HG03108 (cell line): ENCODE measurements around the gene CAMTA1.
"Not testable (repeated sequence)": the region's sequence is repeated elsewhere in the genome, so short reads cannot be mapped to it uniquely, and the experiment has no call there.

Experiments used
- ATAC-seq: cut with Tn5 transposase; IDR thresholded peaks from one replicate; pipeline ENCODE4 v1.9.1; 2021; ENCODE audit warnings: moderate library complexity; ENCODE audit not compliant: unreplicated experiment

CAMTA1 gene

DNA sequence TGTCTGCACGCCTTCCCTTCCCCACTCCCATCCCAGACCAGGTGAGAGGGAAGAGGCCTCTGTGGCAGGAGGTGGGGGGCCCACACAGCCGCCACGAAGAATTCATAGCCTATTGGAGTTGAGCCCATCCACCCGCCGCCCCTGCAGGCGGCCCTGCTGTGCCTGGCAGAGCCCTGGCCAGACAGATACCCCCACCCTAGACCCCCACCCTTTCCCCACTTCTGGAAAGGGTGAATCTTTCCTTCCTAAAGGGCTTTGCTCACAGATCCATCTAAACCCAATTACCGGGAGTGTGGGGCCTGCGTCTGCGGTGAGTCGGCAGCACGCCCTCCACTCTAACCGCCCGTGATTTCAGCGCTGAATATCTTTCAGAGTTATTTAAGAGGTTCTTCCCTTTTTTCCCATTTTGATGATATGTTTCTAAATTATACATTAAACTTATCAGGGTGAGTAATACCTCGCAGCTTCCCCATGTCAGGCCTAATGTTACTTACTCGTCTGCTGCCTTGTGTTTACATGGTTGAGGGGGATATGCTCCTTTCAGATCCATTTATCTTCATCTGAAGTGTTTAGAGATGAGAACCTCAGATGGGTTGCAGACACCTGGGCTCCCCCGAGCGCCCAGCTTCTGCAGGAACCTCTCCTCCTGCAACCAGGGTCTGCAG lies 802.0 kb downstream of the CAMTA1 start:
- ATAC-seq: no peak

DNA sequence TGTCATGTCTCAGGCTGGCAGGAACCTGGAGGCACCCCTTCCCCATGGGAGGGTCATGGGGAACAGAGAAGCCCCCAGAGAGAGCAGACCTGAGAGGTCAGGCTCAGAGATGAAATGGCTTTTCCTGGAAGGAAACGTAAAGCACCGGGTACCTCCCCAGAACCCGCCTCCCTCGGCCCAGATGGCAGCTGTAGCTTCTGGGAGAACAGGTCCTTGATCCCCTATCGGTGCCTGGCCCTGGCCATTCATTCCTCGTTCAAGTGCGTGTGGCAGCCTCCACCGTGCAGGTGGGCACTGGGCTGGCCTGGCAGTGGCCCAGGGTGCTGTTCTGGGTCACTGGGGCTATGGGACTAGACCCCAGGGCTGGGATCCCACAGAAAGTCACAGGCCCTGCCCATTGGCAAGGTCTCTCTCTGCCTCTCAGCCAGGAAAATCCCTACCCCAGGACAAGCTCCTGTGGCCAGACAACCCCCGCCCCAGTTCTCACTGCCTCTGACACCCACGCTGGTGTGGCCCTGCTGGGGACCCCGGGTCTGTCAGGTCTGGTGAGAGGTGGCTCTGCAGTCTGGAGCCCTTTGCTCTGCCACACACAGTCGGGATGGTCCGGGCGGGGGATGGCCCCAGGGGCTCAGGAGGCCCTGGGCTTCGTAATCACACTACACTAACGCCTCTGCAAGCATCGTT lies 802.7 kb downstream of the CAMTA1 start:
- ATAC-seq: no peak

DNA sequence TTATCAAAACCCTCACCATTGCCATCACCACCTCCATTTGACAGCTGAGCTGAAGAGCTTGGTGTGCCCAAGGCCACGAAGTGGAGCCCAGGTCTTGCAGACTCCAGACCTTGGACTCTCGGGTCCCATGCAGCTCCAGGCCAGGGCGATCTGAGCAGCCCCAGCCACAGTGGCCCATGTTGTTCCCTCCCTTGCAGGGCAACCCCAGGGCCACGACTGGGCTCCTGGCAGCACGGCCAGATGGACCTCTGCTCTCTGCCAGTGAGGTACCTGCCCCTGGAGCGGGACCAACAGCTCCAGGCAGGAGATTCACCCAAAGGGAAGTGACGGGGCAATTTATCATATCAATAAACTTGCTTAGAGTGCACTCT lies 803.2 kb downstream of the CAMTA1 start:
- no peak for ATAC-seq

DNA sequence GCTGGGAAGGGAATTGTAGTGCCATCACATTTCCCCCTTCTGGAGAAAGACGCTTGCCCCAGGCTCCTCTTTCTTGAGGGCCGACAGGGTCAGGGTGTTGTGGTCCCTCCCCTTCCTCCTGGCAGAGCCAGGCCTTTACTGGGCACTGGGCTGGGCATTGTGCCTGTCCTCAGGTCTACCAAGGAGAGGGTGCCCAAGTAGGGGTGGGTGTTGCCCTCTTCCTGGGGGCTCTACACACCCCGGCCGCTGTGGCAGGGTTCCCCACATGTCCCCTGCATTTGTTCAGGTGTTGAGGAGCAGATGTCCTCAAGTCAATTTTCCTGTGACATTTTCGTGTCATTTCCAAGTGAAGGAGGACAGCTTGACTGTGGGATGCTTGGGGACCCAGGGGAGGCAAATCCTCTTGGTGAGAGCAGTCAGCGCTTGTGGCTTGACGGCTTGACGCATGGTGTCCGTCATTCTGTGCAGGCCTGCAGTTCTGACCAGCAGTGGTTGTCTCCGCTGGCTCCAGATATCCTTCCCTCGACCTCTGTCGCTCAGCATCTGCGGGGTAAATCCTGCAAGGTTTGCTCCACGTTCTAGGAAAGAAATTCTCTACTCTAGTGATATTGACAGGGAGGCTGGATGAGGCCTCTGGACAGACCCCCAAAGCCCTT lies 804.0 kb downstream of the CAMTA1 start:
- ATAC-seq: no peak

DNA sequence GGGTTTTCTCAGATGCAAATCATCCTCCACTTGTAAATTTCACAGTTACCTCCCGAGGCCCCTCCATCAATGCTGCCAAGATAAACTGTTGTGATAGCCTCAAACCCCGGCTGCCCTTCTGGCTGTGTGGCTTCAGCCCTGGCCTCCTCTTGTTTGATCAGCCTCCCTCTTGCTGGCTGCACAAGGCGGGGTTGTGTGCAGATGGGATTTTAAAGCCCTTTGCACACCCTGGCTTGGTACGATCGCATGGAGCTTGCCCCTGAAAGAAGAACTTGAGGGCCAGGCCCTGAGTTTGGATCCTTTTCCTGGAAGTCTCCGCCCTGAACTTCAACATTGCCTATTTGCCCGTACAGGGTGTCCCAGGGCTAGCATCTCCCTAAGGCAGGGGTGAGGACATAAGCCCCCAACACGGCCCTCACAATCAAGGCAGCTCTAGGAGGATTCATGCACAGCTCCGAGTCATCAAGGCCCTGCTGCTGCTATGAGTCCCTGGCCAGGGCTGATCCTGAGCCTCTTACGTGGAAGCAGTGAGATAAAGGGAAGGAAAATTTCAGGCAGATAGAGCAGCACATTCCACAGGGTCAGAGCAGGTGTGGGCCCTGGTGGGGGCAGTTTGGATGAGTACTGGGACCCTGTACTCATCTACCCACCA lies 804.6 kb downstream of the CAMTA1 start:
- no peak for ATAC-seq

DNA sequence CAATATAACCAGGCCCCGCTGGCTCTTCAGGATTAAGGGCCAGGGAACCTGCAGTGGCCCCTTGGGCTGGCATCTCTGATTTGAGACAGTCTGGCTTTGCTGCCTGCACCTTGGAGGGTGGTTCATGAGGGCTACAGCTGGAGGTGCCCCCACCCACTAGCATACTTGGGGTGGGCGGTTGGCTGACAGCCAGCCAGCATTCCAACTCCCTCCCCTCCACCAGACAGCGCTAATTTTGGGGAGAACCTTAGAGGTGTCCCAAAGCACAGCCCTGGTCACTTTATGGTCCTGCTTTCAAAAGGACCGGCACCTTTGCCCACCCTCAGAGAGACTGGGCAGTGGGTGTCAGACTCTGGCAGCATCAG lies 805.2 kb downstream of the CAMTA1 start:
- no peak for ATAC-seq

DNA sequence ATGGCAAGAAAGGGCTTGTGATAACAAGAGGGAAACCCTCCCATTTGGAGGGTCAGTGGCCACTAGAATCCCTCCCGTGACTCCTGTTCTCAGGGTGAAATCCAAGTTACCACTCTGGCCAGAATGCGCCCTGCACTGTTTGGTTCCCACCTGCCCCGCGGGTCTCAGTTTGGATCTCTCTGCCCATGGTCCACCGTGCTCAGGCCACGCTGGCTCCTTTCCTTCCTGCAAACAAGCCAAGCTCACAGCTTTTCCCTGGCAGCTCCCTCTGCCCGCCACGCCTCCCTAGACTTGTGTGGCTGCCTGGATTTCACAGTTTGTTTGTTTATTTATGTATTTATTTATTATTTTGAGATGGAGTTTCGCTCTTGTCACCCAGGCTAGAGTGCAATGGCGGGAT lies 806.3 kb downstream of the CAMTA1 start:
- ATAC-seq: no peak

DNA sequence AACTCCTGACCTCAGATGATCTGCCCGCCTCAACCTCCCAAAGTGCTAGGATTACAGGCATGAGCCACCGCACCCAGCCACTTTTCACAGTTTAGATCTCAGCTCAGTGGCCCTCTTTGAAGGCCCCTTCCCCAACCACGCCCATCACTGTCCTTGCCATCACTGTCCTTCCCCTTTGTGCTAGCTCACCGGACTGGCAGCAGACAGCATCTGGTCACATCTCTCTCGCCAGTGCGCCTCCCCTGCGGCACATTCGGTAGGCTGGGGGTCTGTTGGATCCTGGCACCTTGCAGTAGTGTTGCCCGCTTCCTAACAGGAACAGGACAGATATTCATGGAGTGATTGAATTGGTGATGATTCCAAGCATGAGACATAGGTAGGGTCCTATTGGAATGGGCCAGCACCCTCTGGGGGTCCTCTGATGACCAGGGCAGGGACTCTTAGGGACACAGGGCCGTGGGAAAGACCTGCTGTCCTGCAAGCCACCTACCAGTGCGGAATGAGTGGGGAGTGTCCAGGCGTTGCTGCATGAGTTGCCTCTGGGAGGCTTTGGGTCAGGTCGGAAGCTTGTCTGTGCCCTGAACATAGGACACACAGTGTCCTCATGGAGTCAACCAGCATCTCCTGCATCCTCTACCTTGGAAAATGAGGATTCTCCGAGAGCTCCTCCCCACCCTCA lies 807.0 kb downstream of the CAMTA1 start:
- ATAC-seq: no peak

DNA sequence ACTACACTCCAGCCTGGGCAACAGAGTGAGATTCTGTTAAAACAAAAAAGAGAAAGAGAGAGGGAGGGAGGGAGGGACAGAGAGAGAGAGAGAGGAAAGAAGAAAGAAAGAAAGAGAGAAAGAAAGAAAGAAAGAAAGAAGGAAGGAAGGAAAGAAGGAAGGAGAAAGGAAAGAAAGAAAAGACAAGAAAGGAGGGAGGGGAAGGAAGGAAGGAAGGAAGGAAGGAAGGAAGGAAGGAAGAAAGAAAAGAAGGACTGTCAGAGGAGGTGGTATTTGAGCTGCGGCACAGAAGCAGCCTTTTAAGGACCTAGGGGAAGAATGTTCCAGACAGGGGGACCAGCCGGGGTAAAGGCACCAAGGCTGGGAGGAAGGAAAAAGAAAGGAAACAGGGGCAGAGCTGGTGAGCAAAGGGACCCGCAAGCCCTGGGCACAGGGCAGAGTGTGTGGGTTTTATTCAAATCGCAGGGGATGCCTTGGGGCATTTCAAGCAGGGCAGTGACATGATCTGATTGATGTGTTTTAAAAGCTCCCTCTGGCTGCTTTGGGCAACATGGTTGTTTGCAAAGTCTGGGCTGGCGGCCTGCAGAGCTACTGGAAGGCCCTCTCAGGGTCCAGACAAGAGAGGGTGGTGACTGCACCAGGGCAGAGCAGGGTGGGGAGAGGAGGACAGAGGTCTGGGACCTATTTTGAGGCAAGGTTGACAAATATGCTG lies 808.9 kb downstream of the CAMTA1 start:
- ATAC-seq: no peak

DNA sequence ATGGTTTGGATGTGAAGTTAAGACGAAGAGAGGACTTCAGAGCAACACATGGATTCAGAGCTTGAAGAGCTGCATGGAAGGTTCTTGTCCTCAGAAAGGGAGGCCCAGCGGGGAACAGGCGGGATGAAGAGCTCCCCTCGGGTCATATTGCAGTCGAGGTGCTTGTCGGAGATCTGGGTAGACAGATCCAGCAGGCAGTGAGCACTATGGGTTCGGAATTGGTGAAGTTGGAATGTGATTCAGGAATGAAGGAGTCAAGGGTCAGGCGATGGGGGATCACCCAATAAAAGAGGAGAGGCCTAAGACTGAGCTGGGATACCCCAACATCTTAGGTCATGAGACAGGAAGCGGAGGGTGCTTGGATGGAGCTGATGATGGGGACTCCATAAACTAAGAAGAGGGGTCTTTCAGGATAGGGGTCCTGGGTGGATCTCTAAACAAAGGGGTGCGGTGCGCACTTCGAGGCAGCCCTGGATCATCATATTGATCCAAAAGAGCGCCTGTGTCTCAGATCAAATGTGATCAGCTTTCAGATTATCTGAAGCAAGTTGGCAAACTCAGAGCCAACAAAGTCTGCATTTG lies 809.6 kb downstream of the CAMTA1 start:
- no peak for ATAC-seq

DNA sequence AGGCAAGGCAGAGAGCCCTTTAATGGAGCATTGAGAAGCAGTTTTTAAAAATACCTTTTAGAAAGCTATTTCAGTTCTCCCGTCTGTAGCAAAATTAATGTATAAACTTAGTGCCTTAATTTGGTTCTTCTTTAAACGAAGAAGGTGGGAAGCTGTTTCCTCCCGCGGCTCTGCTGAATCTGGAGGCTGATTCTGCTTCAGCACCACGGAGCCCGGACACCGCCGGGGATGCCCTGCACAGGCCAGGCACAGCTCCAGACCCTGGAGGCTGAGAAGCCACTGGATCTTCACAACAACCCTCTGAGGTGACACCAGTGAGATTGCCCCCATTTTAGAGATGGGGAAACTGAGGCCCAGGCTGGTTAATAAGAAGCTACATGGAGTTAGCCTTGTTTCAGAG lies 810.1 kb downstream of the CAMTA1 start:
- no peak for ATAC-seq

DNA sequence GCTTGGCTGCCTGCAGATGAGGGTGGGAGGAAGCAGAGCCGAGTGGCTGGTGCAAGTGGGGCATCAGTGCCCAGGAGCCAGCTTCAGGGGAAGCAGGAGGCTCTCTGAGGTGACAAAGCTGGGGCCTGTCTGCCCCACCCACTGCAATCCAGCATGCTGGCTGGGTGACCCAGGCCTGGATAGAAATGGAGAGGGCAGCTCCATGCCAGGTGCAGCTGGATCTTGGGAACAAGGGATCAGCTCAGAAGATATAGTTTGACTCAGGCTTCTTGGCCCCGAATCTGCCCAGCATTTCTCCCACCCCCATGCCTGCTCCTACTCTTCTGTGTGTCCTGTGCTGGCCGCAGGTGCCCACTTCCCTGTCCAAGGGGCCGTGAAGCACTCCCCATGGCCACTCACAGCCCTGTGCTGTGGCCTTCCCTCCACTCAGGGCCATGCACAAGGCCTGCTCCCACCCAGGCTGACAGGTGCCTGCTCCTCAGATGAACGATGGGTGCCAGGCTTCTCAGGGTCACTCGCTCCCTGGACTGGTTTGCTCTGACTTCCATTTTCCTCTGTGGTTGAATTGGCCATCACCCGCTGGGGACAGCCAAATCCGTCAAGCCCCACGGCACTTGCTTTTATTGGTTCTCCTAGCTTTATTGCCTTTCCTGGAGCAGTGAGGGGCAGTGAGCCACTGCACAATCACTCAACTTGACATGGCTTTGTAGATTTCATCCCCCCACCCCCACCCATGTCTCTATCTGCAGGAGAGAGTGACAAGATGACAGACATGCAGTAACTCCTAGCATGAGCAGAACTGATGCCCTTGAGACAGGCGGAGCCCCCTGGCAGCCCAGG lies 811.1 kb downstream of the CAMTA1 start:
- no peak for ATAC-seq

DNA sequence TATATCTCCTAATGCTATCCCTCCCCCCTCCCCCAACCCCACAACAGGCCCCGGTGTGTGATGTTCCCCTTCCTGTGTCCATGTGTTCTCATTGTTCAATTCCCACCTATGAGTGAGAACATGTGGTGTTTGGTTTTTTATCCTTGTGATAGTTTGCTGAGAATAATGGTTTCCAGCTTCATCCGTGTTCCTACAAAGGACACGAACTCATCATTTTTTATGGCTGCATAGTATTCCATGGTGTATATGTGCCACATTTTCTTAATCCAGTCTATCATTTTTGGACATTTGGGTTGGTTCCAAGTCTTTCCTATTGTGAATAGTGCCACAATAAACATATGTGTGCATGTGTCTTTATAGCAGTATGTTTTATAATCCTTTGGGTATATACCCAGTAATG lies 812.8 kb downstream of the CAMTA1 start:
- not testable (repeated sequence) for ATAC-seq

DNA sequence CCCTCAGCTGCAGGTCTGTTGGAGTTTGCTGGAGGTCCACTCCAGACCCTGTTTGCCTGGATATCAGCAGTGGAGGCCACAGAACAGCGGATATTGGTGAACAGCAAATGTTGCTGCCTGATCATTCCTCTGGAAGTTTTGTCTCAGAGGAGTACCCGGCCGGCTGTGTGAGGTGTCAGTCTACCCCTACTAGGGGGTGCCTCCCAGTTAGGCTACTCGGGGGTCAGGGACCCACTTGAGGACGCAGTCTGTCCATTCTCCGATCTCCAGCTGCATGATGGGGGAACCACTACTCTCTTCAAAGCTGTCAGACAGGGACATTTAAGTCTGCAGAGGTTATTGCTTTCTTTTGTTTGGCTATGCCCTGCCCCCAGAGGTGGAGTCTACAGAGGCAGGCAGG lies 819.7 kb downstream of the CAMTA1 start:
- not testable (repeated sequence) for ATAC-seq

DNA sequence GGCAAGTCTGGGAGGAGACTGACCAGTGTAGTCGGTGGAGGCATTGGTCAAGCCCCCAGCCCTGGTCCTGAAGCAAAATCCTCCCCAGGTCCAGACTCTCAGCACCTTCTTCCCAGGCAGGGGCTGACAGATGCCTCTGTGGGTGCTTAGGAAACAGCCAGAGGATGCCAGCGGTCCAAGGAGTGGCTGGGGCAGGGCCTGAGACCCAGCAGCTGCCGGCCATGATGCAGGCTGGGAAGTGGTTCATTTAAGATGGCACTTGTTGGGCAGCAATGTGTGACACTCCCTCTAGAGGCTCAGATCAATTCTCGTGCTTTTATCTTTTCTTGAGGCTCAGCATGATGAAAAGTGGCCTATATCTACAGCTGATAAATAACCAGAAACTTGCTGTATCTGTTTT lies 820.8 kb downstream of the CAMTA1 start:
- ATAC-seq: no peak

DNA sequence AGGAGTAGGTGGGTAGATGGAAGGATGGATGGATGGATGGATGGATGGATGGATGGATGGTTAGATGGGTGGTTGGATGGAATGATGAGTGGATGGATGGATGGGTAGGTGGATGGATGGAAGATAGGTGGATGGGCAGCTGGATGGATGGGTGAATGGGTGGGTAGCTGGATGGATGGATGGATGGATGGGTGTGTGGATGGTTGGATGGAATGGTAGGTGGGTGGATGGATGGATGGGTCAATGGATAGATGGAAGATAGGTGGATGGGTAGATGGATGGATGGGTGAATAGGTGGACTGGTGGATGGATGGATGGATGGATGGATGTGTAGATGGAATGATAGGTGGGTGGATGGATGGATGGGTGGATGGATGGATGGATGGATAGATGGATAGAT lies 821.8 kb downstream of the CAMTA1 start:
- ATAC-seq: no peak

DNA sequence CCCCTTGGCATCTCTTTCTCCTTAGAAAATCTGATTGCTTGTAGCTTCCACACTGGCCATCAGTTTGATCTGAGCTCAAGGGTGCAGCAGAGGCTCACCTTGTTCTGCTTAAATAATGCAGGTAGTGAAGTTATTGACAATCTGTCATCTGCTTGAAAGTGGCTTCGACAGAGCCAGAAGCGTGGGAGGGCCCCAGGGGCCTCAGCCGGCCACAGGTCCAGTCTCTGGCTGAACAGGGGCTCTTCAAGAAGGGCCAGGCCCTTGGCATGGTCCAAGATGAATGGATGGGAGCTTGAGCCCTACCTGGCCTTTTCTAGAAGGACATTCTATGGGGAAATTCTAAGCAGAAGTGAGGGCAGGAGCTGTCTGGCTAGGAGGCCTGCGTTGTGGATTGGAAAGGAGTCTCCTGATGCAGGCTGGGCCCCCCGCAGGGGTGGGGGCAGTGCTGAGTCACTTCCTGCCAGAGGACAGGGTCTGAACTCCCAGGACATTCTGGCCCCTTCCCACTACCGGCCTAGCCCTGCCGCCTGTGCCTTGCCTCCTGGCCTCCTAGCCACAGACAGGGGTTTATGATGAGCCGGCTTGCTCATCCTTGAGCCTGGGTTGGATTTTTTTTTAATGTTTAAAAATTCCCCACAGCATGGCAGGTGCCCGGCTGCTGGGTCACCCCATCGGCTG lies 823.5 kb downstream of the CAMTA1 start:
- no peak for ATAC-seq

DNA sequence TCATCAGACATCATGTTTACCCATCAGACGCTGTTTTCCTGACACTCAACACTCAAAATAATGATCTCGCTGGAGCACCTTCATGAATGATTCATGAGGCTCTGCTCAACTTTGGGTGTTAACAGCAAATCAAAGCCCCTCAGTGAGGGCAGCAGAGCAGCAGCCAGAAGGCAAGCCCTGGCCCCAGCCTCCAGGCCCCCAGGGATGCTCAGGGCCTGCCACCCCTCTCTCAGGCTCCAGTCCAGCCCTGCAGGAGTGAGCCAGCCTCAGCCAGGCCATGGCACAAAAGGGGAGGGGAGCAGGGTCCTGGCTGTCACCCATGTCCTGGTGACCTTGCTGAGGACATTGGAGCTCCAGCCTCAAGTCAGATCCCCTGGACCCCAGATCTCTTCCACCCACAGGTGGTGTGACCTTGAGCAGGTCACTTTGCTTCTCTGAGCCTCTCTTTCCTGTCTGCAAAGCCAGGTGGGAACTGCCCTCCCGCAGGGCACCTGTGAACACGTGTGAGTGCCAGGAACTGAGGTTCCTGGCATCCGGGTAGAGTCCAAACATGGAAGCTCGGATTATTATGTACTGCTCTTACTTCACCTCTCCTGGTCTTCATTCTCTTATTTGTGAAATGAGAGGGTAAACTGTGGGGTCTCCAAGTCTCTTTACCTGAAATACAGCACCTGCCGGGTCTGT lies 824.2 kb downstream of the CAMTA1 start:
- no peak for ATAC-seq
